Parathyroid adenoma (tissue), 2 donors: ENCODE data around the gene MLKL.
"Not testable (repeated sequence)": the region's sequence is repeated elsewhere in the genome, so short reads cannot be mapped to it uniquely, and the experiment has no call there.

Experiments
- H2AFZ ChIP-seq: fragments of 300-600 bp; sonication (generic); one replicate; pipeline ENCODE4 v1.7.0; 2017; ENCODE audit warnings: antibody characterized with exemption, mild to moderate bottlenecking
- H3K27ac ChIP-seq: fragments of 300-600 bp; sonication (generic); one replicate; pipeline ENCODE4 v1.7.0; 2017
- H3K27me3 ChIP-seq: fragments of 300-600 bp; sonication (generic); one replicate; pipeline ENCODE4 v1.7.0; 2017; ENCODE audit warnings: low read length; ENCODE audit not compliant: control insufficient read depth, insufficient read depth
- H3K36me3 ChIP-seq: fragments of 300-600 bp; sonication (generic); one replicate; pipeline ENCODE4 v1.7.0; 2017; ENCODE audit warnings: low read length; ENCODE audit not compliant: control insufficient read depth, insufficient read depth
- H3K4me1 ChIP-seq: fragments of 300-600 bp; sonication (generic); one replicate; pipeline ENCODE4 v1.7.0; 2017; ENCODE audit warnings: control low read depth
- H3K4me2 ChIP-seq: fragments of 300-600 bp; sonication (generic); one replicate; pipeline ENCODE4 v1.7.0; 2017; ENCODE audit warnings: low read length
- H3K4me3 ChIP-seq: fragments of 300-600 bp; sonication (generic); one replicate; pipeline ENCODE4 v1.7.0; 2017; ENCODE audit warnings: low read depth, low read length
- H3K79me2 ChIP-seq: fragments of 300-600 bp; sonication (generic); one replicate; pipeline ENCODE4 v1.7.0; 2017; ENCODE audit warnings: control low read depth
- H3K9ac ChIP-seq: fragments of 300-600 bp; sonication (generic); one replicate; pipeline ENCODE4 v1.7.0; 2017; ENCODE audit warnings: mild to moderate bottlenecking
- H3K9me3 ChIP-seq: fragments of 300-600 bp; sonication (generic); one replicate; pipeline ENCODE4 v1.7.0; 2017; ENCODE audit warnings: low read length; ENCODE audit not compliant: control insufficient read depth
- TF ChIP-seq, protein P1 (sequence below): fragments of 300-600 bp; sonication (generic); IDR thresholded peaks from one replicate; pipeline ENCODE4 v1.7.0; 2017; ENCODE audit warnings: antibody characterized with exemption, mild to moderate bottlenecking
- donor health status: primary hyperparathyroidism.

MLKL gene

DNA sequence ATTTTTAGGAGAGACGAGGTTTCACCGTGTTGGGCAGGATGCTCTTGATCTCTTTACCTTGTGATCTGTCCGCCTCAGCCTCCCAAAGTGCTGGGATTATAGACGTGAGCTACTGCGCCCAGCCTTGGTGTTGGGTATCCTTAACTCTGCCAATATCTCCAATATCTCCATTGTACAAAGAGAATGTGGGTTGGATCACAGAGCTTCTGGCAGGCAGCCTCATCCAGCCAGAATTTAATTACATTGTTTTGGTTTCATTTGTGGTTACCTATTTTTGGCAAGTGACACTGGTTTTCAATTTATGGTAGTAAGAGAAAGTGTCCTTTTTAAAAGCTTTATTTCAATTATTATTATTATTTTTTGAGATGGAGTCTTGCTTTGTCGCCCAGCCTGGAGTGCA lies 20.0 kb downstream of the MLKL start:
- no peaks in the 10 kb centered on the region for H3K9me3 ChIP-seq
- TF ChIP-seq, protein P1, sequence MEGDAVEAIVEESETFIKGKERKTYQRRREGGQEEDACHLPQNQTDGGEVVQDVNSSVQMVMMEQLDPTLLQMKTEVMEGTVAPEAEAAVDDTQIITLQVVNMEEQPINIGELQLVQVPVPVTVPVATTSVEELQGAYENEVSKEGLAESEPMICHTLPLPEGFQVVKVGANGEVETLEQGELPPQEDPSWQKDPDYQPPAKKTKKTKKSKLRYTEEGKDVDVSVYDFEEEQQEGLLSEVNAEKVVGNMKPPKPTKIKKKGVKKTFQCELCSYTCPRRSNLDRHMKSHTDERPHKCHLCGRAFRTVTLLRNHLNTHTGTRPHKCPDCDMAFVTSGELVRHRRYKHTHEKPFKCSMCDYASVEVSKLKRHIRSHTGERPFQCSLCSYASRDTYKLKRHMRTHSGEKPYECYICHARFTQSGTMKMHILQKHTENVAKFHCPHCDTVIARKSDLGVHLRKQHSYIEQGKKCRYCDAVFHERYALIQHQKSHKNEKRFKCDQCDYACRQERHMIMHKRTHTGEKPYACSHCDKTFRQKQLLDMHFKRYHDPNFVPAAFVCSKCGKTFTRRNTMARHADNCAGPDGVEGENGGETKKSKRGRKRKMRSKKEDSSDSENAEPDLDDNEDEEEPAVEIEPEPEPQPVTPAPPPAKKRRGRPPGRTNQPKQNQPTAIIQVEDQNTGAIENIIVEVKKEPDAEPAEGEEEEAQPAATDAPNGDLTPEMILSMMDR, result no peak
- H3K36me3 ChIP-seq, result no peaks in the 10 kb centered on the region
- H3K27ac ChIP-seq, result no peak overlapping the region
- no peaks in the 10 kb centered on the region for H3K4me1 ChIP-seq
- no peak overlapping the region for H2AFZ ChIP-seq
- no peak overlapping the region for H3K4me2 ChIP-seq
- no peak overlapping the region for H3K9ac ChIP-seq
- no peak overlapping the region for H3K4me3 ChIP-seq
- H3K79me2 ChIP-seq, result no peaks in the 10 kb centered on the region
- H3K27me3 ChIP-seq, result no peaks in the 10 kb centered on the region

DNA sequence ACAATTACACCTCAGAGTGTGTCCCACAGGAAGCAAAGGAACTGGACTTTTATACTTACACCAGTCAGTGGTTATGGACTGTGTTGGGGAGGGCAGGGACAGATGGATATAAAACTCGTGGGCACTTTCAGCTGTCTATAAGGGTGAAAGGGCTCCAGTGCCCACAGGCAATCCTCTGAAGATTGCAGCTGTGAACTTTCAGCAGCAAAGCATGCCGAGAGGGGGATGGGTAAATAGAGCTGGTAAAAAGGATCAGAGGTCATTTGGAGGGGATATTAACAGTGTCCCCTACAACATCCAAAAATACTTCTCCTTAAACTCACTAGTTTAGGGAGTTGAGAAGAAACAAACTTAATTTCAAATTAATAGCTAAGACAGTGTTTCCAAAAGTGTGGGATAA lies 20.7 kb downstream of the MLKL start:
- Histone ChIP-seq H3K36me3 (no peaks in the 10 kb centered on the region), H3K4me2 (no peak overlapping the region)
- TF ChIP-seq, protein P1, result no peak

DNA sequence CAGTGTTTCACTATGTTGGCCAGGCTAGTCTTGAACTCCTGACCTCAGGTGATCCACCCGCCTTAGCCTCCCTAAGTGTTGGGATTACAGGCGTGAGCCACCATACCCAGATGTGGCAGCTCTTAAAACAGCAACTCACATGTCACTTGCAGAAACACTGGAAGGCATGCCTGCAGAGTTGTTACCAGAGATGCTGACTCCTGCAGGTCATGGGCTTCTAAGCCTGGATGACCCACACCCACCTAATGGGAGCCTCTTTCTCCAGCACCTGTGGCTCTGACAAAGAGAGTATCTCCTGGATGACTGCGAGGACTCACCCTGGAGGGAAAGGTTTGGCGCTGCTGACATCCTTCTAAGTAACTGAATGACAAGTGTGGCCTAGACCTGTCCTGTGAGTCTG lies 22.8 kb downstream of the MLKL start:
- H2AFZ ChIP-seq, result no peak overlapping the region
- no peak overlapping the region for H3K4me2 ChIP-seq
- H3K9me3 ChIP-seq, result no peaks in the 10 kb centered on the region
- no peaks in the 10 kb centered on the region for H3K4me1 ChIP-seq
- TF ChIP-seq, protein P1, result no peak
- no peaks in the 10 kb centered on the region for H3K79me2 ChIP-seq
- H3K4me3 ChIP-seq, result no peak overlapping the region
- no peak overlapping the region for H3K9ac ChIP-seq
- H3K36me3 ChIP-seq, result no peaks in the 10 kb centered on the region
- no peak overlapping the region for H3K27ac ChIP-seq
- H3K27me3 ChIP-seq, result no peaks in the 10 kb centered on the region

More for the DNA sequence above, 20.7 kb downstream of the MLKL start:
- Histone ChIP-seq H3K4me3 (no peak overlapping the region), H3K9ac (no peak overlapping the region), H3K27ac (no peak overlapping the region), H2AFZ (no peak overlapping the region), H3K27me3 (no peaks in the 10 kb centered on the region), H3K79me2 (no peaks in the 10 kb centered on the region), H3K9me3 (no peaks in the 10 kb centered on the region), H3K4me1 (no peaks in the 10 kb centered on the region)

DNA sequence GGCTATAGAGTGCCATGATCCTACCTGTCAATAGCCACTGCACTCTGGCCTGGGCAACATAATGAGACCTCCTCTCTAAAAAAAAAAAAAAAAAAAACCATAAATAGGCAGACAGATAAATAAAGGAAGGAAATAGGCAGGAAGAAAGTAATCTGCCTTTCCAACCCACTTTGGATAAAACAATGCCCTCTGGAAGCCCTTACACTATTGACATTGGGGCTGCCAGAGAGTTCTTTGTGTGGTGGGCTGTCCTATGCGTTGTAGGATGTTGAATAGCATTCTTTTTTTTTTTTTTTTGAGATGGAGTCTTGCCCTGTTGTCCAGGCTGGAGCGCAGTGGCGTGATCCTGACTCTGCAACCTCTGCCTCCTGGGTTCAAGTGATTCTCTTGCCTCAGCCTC lies 26.8 kb downstream of the MLKL start:
- Histone ChIP-seq H3K4me1 (no peaks in the 10 kb centered on the region), H3K9me3 (no peaks in the 10 kb centered on the region), H3K4me2 (no peak overlapping the region), H3K27me3 (no peaks in the 10 kb centered on the region), H2AFZ (no peak overlapping the region), H3K27ac (no peak overlapping the region), H3K4me3 (no peak overlapping the region), H3K79me2 (no peaks in the 10 kb centered on the region), H3K9ac (no peak overlapping the region), H3K36me3 (no peaks in the 10 kb centered on the region)
- TF ChIP-seq, protein P1, result no peak

DNA sequence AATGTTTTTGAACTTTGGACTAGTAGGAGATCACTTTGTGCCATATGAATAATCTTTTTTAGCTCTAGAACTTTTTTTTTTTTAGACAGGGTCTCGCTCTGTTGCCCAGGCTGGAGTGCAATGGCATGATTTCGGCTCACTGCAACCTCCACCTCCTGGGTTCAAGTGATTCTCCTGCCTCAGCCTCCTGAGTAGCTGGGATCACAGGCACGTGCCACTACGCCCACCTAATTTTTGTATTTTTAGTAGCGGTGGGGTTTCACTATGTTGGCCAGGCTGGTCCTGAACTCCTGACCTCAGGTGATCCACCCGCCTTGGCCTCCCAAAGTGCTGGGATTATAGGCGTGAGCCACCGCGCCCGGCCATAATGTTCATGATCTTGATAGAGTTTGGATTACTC lies 31.8 kb downstream of the MLKL start:
- peaks cover 15% of the 10 kb centered on the region for H3K79me2 ChIP-seq
- not testable (repeated sequence) for H3K4me3 ChIP-seq, H3K9ac ChIP-seq, H3K27ac ChIP-seq, H3K4me1 ChIP-seq, H3K4me2 ChIP-seq, H3K36me3 ChIP-seq, H3K27me3 ChIP-seq, H2AFZ ChIP-seq, H3K9me3 ChIP-seq
